ENCODE measurements around the gene SGPP2. TPM values are rescaled to one million over a fixed set of nuclear protein-coding genes. Genes with fewer than 3 reads are reported as not detected.

The SGPP2 gene
- 0.46 to 0.84 TPM (median 0.51 TPM) in 5 replicates for total RNA-seq (2022; extraction: Qiagen RNA extraction)

DNA sequence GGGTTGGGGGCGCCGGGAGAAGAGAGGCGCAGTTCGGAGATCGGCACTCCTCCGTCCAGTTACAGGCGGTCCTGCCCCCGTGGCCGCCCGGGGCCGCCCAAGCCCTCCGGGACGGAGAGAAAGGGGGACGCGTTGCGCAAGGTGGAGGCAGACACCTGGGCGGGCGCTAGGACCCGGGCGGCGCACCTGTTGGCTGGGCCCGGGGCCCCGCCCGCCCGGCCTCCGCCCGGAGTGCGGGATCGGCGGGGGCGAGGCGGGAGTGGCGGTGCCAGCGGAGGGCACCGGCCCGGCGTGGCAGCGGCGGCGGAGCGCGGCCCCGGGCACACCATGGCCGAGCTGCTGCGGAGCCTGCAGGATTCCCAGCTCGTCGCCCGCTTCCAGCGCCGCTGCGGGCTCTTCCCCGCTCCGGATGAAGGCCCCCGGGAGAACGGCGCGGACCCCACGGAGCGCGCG is at the start of gene SGPP2:
Gene SGPP2, plus strand, starts transcription at position 268 of the 453 bp plus-strand sequence. Its CDS starts 60 bp downstream, at position 328.

Other genes starting within 250 kb of the SGPP2 start
- gene PAX3, start 125.5 kb upstream of the SGPP2 start, total RNA-seq (2022; extraction: Qiagen RNA extraction), result not detected in 5 replicates
- 44.4 to 49.6 TPM (median 46.7 TPM) in 5 replicates for gene FARSB, start 231.5 kb downstream of the SGPP2 start, total RNA-seq (2022; extraction: Qiagen RNA extraction)
- gene MOGAT1, start 247.1 kb downstream of the SGPP2 start, total RNA-seq (2022; extraction: Qiagen RNA extraction), result not detected in 5 replicates

All from A549 treated with dexamethasone at 1 μM for 4 hours (cell line).